Karpas-422 (cell line): ENCODE data around the gene LMNA. TPM values are rescaled to one million over a fixed set of nuclear protein-coding genes. Genes with fewer than 3 reads are reported as not detected.

ENCODE experiments used
- DNase-seq: peaks from one replicate; pipeline ENCODE4 v3.0.0-alpha.2; 2015
- H2AFZ ChIP-seq: fragments of 200-600 bp; sonication (generic); 2 replicates; pipeline ENCODE4 v1.6.1; 2014; ENCODE audit warnings: antibody characterized with exemption, low read length, mixed read lengths
- H3K27ac ChIP-seq: fragments of 200-600 bp; sonication (generic); 2 replicates; pipeline ENCODE4 v1.5.1; 2014; ENCODE audit warnings: mild to moderate bottlenecking, low read length, moderate library complexity
- H3K27me3 ChIP-seq: fragments of 200-600 bp; sonication (generic); 2 replicates; pipeline ENCODE4 v1.6.1; 2014; ENCODE audit warnings: low read length, mixed read lengths
- H3K36me3 ChIP-seq: fragments of 200-600 bp; sonication (generic); 2 replicates; pipeline ENCODE4 v1.6.1; 2014; ENCODE audit warnings: low read length, mixed read lengths; ENCODE audit not compliant: insufficient read depth
- H3K4me1 ChIP-seq: fragments of 200-600 bp; sonication (generic); 2 replicates; pipeline ENCODE4 v1.6.1; 2014; ENCODE audit warnings: mild to moderate bottlenecking, low read length, mixed read lengths
- H3K4me2 ChIP-seq: fragments of 200-600 bp; sonication (generic); 2 replicates; pipeline ENCODE4 v1.6.1; 2014; ENCODE audit warnings: low read length, low read depth, mild to moderate bottlenecking; ENCODE audit not compliant: poor library complexity, severe bottlenecking
- H3K4me3 ChIP-seq: fragments of 200-600 bp; sonication (generic); 2 replicates; pipeline ENCODE4 v1.5.1; 2014; ENCODE audit warnings: mild to moderate bottlenecking, antibody characterized with exemption, low read length, mixed read lengths
- H3K79me2 ChIP-seq: fragments of 200-600 bp; sonication (generic); 2 replicates; pipeline ENCODE4 v1.6.1; 2014; ENCODE audit warnings: mild to moderate bottlenecking, low read length, mixed read lengths
- H3K9ac ChIP-seq: fragments of 200-600 bp; sonication (generic); 2 replicates; pipeline ENCODE4 v1.6.0; 2014; ENCODE audit warnings: low read length
- H3K9me2 ChIP-seq: fragments of 200-600 bp; sonication (generic), shearing (Covaris generic); replicated peaks from 2 replicates; pipeline ENCODE4 v1.6.0; 2014; ENCODE audit warnings: mild to moderate bottlenecking, low read length, moderate library complexity; ENCODE audit not compliant: insufficient read depth
- H3K9me3 ChIP-seq: fragments of 300-700, 200-600 bp; sonication (generic); 2 replicates; pipeline ENCODE4 v1.6.1; 2014; ENCODE audit warnings: low read length, mixed read lengths
- H4K20me1 ChIP-seq: fragments of 200-600 bp; sonication (generic); 2 replicates; pipeline ENCODE4 v1.6.1; 2014; ENCODE audit warnings: mild to moderate bottlenecking, antibody characterized with exemption, low read length, low read depth; ENCODE audit not compliant: insufficient read depth
- total RNA-seq: library from RNA; depleted of rRNA; stranded (reverse); fragments of >200 nt; shearing (Covaris generic); gene quantifications from 2 replicates; pipeline ENCODE4 v1.2.3, GENCODE V29; 2014; ENCODE audit warnings: low replicate concordance

The LMNA gene
- total RNA-seq, 1 experiment from 2014 or later: 27.5 TPM

GRCh38 chr1:156134716-156135435, 20.4 kb downstream of the LMNA start:
- Histone ChIP-seq H2AFZ (no peak overlapping the region), H3K9me3 (no peaks in the 10 kb centered on the region), H3K4me3 (no peak overlapping the region), H3K27ac (no peak overlapping the region), H3K36me3 (no peaks in the 10 kb centered on the region), H3K9me2 (no peaks in the 10 kb centered on the region), H3K4me1 (no peaks in the 10 kb centered on the region), H3K27me3 (no peaks in the 10 kb centered on the region), H3K79me2 (no peaks in the 10 kb centered on the region), H3K4me2 (no peak overlapping the region), H3K9ac (no peak overlapping the region), H4K20me1 (no peaks in the 10 kb centered on the region)
- no peak for DNase-seq

- Histone ChIP-seq H3K9ac (no peak overlapping the region), H3K9me2 (no peaks in the 10 kb centered on the region), H3K9me3 (no peaks in the 10 kb centered on the region), H3K27me3 (no peaks in the 10 kb centered on the region), H3K4me3 (no peak overlapping the region), H3K79me2 (no peaks in the 10 kb centered on the region), H3K36me3 (no peaks in the 10 kb centered on the region), H3K27ac (no peak overlapping the region), H3K4me2 (no peak overlapping the region), H2AFZ (no peak overlapping the region), H3K4me1 (no peaks in the 10 kb centered on the region), H4K20me1 (no peaks in the 10 kb centered on the region)
- DNase-seq: no peak
These were observed 21.7 kb downstream of the LMNA start for GRCh38 chr1:156135930-156136871.

- Histone ChIP-seq H3K9me2 (no peaks in the 10 kb centered on the region), H4K20me1 (no peaks in the 10 kb centered on the region), H3K27me3 (no peaks in the 10 kb centered on the region), H3K27ac (no peak overlapping the region), H3K79me2 (no peaks in the 10 kb centered on the region), H2AFZ (no peak overlapping the region), H3K36me3 (no peaks in the 10 kb centered on the region), H3K4me1 (no peaks in the 10 kb centered on the region), H3K4me3 (no peak overlapping the region), H3K9ac (no peak overlapping the region), H3K9me3 (no peaks in the 10 kb centered on the region), H3K4me2 (no peak overlapping the region)
- DNase-seq: no peak
These were observed 22.5 kb downstream of the LMNA start for GRCh38 chr1:156136970-156137483.

GRCh38 chr1:156138458-156138867, 24.0 kb downstream of the LMNA start:
- no peaks in the 10 kb centered on the region for H3K79me2 ChIP-seq
- H3K4me2 ChIP-seq: no peak overlapping the region

GRCh38 chr1:156140879-156141707, 26.6 kb downstream of the LMNA start:
- no peaks in the 10 kb centered on the region for H3K79me2 ChIP-seq
- H3K9me3 ChIP-seq: no peaks in the 10 kb centered on the region
- no peak overlapping the region for H3K9ac ChIP-seq
- DNase-seq: peak; percentile 67
- no peak overlapping the region for H3K4me2 ChIP-seq
- no peak overlapping the region for H2AFZ ChIP-seq
- peaks cover 3% of the 10 kb centered on the region for H3K4me1 ChIP-seq
- no peak overlapping the region for H3K4me3 ChIP-seq
- no peaks in the 10 kb centered on the region for H3K27me3 ChIP-seq
- H3K9me2 ChIP-seq: no peaks in the 10 kb centered on the region
- no peaks in the 10 kb centered on the region for H4K20me1 ChIP-seq
- H3K27ac ChIP-seq: no peak overlapping the region
- H3K36me3 ChIP-seq: no peaks in the 10 kb centered on the region

More at GRCh38 chr1:156138458-156138867, 24.0 kb downstream of the LMNA start:
- Histone ChIP-seq H3K27me3 (no peaks in the 10 kb centered on the region), H3K9ac (no peak overlapping the region), H2AFZ (no peak overlapping the region), H3K9me2 (no peaks in the 10 kb centered on the region), H3K9me3 (no peaks in the 10 kb centered on the region), H4K20me1 (no peaks in the 10 kb centered on the region), H3K36me3 (no peaks in the 10 kb centered on the region), H3K4me3 (no peak overlapping the region), H3K27ac (no peak overlapping the region), H3K4me1 (no peaks in the 10 kb centered on the region)
- no peak for DNase-seq

- Histone ChIP-seq H3K4me3 (no peak overlapping the region), H3K4me2 (no peak overlapping the region), H3K9me3 (no peaks in the 10 kb centered on the region), H3K36me3 (no peaks in the 10 kb centered on the region), H3K9me2 (no peaks in the 10 kb centered on the region), H3K27me3 (no peaks in the 10 kb centered on the region), H3K79me2 (no peaks in the 10 kb centered on the region), H3K27ac (no peak overlapping the region), H3K9ac (no peak overlapping the region), H2AFZ (no peak overlapping the region), H3K4me1 (peaks cover 32% of the 10 kb centered on the region), H4K20me1 (no peaks in the 10 kb centered on the region)
- DNase-seq: no peak
These were observed 29.4 kb downstream of the LMNA start for GRCh38 chr1:156143765-156144489.

GRCh38 chr1:156144742-156145141, 30.2 kb downstream of the LMNA start:
- no peaks in the 10 kb centered on the region for H3K9me3 ChIP-seq
- no peak for DNase-seq
- no peak overlapping the region for H3K4me2 ChIP-seq
- H3K27ac ChIP-seq: no peak overlapping the region
- no peak overlapping the region for H2AFZ ChIP-seq
- peaks cover 40% of the 10 kb centered on the region for H3K4me1 ChIP-seq
- H3K27me3 ChIP-seq: no peaks in the 10 kb centered on the region
- H3K9ac ChIP-seq: no peak overlapping the region
- no peaks in the 10 kb centered on the region for H3K79me2 ChIP-seq
- no peak overlapping the region for H3K4me3 ChIP-seq
- no peaks in the 10 kb centered on the region for H3K9me2 ChIP-seq
- H4K20me1 ChIP-seq: no peaks in the 10 kb centered on the region
- H3K36me3 ChIP-seq: no peaks in the 10 kb centered on the region
